GM19395 (cell line): Measurements from ENCODE around the gene BAIAP3.

Source experiments
- ATAC-seq: cut with Tn5 transposase; IDR thresholded peaks from one replicate; pipeline ENCODE4 v1.9.1; 2021; ENCODE audit warnings: mild to moderate bottlenecking, moderate library complexity; ENCODE audit not compliant: unreplicated experiment

Gene BAIAP3

GRCh38 chr16:1332618-1333148 lies 762 bp upstream of the BAIAP3 start:
- ATAC-seq: no peak

GRCh38 chr16:1333854-1334700 lies 632 bp downstream of the BAIAP3 start:
- ATAC-seq: no peak

GRCh38 chr16:1334739-1335138 lies 1.3 kb downstream of the BAIAP3 start:
- no peak for ATAC-seq

- no peak for ATAC-seq
Observed at GRCh38 chr16:1335211-1335971, 1.9 kb downstream of the BAIAP3 start.

GRCh38 chr16:1335996-1336395 lies 2.6 kb downstream of the BAIAP3 start:
- no peak for ATAC-seq

GRCh38 chr16:1336619-1337018 lies 3.2 kb downstream of the BAIAP3 start:
- ATAC-seq: no peak

GRCh38 chr16:1337486-1337885 lies 4.0 kb downstream of the BAIAP3 start:
- no peak for ATAC-seq

GRCh38 chr16:1338119-1338730 lies 4.8 kb downstream of the BAIAP3 start:
- no peak for ATAC-seq

GRCh38 chr16:1338855-1339675 lies 5.6 kb downstream of the BAIAP3 start:
- no peak for ATAC-seq

- ATAC-seq: no peak
Observed at GRCh38 chr16:1340730-1341494, 7.5 kb downstream of the BAIAP3 start.

- no peak for ATAC-seq
Observed at GRCh38 chr16:1341495-1342420, 8.3 kb downstream of the BAIAP3 start.

GRCh38 chr16:1342526-1343427 lies 9.3 kb downstream of the BAIAP3 start:
- ATAC-seq: peak; percentile 86

- ATAC-seq: no peak
Observed at GRCh38 chr16:1343428-1344242, 10.2 kb downstream of the BAIAP3 start.

- no peak for ATAC-seq
Observed at GRCh38 chr16:1344499-1344898, 11.1 kb downstream of the BAIAP3 start.

- no peak for ATAC-seq
Observed at GRCh38 chr16:1345087-1345486, 11.6 kb downstream of the BAIAP3 start.

GRCh38 chr16:1345651-1346421 lies 12.4 kb downstream of the BAIAP3 start:
- ATAC-seq: no peak
